Brain pericyte (primary cell): Measurements from ENCODE around the gene SHC2.
"Not testable (repeated sequence)": the region's sequence is repeated elsewhere in the genome, so short reads cannot be mapped to it uniquely, and the experiment has no call there.

ENCODE experiments used
- DNase-seq: peaks from one replicate; pipeline ENCODE4 v3.0.0-alpha.2; 2012; ENCODE audit warnings: low read depth, low spot score

Gene SHC2

DNA sequence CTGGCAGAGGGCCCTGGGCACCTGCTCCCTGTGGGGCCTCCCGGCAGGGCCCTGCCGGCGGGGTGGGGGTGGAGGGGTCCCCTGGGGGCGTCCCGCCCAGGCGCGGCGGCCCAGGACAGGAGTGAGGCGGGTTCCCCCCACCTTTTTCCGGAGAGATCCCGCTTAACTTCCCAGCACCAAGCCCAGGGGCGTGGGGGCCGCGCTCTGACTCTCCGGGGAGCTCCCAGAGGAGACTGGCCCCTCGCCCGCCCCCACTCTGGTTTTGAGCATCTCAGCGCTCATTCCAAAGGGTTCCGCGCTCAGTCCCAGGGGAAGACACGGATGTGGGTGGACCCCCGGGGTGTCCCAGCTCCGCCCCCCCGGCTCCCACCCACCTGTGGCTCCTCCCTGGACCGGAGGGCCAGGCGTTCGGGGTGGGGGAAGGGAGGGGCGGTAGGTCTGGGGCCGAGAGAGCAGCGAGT, 52.4 kb downstream of the SHC2 start:
- no peak for DNase-seq

DNA sequence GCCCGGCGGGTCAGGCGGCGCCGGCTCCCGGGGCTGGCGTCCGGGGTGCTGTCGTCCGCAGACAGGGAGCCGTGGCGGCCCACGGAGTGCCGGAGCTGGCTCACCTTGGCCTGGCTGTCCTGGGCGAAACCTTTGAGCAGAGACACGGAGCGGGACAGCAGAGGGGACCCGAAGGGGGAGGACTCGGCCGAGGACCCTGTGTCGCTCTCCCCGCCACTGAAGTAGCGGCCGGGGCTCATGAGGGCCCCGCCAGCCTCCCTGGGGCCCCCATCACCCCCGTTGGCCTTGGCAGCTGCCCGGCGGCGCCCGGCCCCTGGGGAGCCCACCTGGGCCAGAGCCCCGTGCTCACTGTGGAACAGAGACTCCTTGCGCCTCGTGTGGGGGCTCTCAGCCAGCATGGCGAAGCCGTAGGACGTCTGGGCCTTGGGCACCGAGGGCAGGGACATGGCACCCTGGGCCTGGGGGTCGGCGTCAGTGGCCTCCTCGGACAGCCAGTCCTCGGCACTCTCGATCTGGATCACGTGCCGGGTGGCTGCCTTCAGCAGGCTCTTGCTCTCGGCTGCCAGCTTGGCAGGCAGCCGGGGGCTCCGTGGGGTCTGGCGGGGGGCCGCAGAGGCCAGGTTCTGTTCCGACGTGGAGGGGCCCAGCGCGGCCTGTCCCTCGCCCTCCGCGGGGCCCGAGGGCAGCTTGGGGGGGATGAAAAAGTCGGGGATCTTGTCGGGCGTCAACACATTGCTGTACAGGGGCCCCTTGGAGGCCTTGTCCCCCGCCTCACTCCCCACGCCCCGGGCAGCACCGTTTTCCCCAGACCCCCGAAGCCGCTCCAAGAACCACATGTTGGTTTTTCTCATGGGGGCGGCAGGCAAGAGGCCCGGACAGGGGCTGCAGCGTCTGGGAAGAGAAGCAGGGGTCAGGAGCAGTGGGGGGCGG, 53.1 kb downstream of the SHC2 start:
- no peak for DNase-seq

DNA sequence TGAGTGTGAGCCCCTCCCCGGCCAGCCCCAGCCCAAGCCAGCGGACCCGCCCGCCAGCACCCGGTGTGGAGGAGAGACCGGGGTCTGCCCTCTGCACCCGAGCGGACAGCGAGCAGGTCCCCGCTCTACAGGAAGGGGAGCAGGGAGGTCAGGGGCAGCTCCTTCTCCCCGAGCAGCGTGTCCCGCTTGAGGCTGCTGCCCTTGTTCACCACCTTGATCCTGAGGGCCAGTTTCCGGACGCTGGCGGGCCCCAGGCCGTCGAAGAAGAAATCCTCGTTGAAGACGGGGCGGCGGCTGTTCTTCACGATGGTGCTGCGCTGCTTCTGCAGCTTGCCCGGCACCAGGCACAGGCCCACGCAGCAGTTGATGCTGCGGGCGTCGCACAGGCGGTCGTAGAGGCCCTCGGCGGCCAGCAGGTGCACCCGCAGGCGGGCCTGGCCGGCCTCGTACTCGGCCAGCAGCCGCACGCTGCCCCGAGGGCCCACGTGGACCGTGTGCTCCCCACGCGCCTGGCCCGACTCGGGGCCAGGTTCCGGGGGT, 53.8 kb downstream of the SHC2 start:
- no peak for DNase-seq

DNA sequence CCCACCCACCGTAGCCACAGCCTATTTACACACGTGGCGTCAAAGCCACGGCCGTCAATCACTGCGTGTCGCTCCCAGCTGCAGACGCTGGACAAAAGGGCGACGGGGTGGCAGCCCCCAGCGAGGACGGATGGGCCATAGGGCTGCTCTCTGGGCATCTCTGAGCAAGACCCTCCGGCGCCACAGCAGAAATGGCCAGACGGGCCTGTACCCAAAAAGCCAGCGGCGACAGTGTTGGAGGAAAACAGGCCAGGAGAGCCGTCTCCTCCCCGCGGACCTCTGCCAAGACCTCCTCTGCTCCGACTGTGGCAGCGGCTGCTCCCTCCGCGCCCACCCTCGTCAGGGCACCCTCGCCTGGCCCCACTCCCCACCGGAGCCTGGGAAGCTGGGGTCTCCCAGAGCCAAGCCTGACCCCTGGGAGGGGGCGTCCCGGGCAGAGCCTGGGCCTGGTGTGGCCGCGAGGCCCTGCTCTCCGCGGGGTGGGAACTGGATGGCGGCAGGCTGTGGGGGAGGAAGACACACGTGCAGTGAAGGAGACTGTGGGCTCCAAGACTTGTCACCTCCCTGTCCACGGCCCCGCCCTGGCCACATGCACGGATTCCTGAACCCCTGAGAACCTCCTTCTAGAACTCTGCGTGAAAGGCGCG, 54.6 kb downstream of the SHC2 start:
- no peak for DNase-seq

DNA sequence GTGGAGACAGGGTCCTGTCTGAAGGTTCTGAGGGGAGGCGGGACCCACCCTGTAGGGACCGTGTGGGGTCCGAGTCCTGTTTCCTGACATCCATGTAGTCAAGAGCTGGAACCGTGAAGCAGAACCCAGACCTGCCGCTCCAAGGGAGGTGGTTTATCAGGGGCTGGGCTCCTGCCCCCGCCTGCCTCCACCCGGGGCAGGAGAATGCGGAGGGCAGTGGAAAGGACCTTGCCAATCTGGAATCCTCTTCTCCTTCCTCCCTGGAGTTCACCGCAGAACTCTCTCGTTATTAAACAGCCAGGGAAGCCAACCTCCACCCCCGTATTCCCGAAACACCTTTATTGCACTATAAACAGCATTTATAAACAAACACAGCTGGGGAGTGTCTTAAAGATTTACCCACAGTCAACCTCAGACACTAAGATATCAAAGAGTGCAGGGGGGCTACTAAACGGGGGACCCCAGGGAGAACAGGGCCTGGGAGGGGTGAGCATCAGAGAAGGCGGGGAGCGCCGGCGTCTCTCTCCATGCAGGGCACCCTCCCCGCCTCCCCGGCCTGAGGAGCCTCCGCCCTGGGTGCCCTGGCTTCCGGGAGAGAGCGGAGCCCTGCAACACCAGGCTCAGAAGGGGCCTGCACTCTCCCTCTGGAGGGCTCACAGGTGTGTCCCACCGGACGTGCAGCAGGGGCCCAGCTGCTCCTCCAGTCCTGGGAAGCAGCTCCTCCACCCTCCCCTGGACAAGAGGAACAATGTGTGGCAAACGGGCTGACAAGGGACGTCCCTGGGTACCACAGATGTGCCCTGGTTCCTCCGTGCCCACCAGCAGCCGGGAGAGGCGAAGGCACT, 55.5 kb downstream of the SHC2 start:
- no peak for DNase-seq

DNA sequence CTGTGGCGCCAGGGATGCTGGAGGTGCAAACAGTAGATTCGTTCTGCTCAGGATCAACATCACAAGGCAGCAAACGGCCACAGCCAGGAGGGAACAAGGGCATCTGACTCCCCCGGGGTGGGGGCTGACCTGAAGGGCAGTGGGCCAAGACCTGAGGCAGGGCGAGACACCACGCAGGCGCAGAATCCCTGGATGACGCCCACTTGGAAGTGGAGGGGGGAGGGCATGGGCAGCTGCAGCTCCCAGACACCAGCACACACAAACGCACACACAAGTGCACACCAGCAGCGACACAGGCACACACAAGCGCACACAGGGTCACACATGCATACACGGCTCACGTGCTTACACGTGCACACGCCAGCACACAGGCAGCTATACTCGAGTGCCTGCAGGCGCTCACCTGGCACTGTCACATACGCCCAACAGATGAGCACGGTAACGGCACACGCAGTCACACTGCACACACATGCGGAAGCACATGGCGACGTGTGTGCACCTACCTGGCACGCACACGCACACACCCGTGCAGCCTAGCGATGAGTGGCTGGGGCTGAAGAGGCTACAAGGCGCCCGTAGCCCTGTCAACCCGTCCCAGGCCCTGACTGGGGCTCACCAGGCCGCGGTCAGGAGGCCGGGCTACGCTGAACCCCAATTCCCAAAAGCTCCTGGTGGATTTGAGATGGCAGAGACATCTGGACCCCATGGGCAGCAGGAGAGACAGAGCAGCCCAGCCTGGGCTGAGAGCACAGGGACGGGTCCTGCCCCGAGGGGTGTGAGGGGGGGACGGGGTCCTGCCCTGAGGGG, 57.4 kb downstream of the SHC2 start:
- no peak for DNase-seq

DNA sequence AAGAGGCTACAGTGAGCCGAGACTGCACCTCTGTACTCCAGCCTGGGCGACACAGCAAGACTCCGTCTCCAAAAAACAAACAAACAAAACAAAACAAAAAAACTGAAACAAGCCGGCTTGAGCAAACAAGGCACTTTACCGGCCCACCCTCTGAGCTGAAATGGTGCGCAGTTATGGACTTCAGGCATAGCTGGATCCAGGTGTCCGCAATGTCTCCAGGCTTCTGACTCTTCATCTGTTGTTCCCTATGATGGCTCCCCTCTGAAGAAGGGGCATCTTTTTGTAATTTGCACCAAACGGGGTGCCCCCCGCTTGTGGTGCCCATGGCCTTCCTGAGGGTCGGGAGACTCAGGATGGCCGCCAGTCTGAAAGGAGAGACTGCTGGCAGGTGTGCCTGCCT, 58.0 kb downstream of the SHC2 start:
- no peak for DNase-seq

DNA sequence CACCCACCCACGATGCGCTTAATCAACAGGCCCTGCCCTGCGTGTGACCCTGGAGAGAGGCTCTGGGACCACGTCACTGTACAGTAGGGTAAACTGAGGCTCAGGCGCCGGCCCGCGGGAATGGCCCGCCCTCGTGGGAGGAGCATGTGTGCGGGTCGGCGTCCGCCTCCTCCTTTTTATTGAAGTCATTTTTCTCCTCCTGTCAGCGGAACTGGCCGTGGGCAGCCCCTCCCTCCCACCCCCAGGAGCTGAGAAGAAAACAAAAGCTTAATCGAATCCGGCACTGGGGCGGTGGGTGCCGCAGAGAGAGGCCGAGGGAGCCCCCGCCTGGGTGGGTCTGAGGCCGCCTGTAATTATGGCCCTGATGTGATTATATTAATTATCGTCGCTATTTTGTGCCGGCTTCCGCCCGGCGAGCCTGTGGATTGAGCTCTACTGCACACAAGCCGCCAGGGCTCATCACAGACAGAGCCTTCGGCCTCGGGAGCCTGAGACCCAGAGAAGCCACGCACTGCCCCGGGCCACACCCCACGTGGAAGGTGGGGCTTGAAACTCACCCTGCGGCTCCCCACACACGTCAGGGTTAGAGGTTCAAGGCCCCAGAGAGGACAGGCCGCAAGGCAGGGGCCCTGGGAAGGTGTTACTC, 58.8 kb downstream of the SHC2 start:
- DNase-seq, result no peak

DNA sequence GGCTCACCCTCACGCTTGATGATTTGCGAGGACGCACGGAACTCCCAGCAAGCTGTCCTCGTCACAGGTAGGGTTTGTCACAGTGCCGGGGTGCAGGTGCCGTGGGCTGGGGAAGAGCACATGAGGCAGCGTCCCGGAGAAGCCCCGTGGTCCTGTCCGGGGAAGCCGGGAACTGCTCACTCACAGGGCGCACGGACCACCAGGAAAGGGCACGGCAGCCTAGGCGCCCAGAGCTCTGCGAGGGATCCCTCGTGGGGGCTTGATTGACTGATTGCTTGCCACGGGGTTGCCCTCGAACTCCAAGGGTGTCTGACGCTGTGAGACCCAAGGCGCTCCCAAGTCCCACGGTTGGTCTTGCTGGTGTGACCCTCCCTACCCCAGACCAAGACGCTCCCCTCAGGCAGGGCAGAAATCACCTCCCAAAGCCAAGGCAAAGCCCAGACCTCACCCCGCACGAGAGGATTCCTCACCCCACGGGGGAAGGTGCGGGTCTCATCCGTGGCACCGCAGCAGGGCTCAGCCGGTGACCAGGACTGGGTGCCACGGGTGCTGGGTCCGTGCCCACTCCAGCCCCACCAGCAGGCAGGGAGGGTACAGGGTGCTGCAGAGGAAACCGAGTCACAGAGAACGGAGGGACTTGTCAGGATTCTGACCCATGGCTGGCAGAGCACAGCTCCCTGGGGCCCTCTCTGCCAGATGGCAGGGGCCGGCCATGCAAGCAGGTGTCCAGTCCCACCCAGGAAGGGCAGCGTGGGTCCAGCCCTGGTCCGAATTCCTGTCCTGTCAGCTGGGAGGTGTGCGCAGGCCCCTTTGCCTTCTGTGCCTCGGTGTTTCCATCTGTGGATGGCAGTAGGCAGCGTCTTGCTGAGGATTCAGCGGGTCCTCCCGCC, 59.6 kb downstream of the SHC2 start:
- DNase-seq, result no peak

DNA sequence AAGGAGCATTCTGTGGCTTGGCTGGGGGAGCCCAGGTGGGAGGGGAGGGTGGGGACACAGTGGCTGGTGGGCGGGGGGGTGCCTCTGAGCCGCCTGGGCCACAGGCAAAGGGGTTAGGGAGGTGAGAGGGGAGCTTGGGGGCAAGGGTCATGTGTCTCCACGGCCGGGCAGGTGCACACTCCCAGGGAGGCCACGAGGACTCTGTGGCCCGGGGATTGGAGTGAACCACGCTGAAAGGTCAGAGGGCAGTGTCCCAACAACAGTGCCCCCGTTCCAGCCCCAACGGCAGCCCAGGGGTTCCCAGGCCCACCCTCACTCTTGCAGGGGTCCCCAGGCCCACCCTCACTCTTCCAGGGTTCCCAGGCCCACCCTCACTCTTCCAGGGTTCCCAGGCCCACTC, 61.5 kb downstream of the SHC2 start:
- no peak for DNase-seq

DNA sequence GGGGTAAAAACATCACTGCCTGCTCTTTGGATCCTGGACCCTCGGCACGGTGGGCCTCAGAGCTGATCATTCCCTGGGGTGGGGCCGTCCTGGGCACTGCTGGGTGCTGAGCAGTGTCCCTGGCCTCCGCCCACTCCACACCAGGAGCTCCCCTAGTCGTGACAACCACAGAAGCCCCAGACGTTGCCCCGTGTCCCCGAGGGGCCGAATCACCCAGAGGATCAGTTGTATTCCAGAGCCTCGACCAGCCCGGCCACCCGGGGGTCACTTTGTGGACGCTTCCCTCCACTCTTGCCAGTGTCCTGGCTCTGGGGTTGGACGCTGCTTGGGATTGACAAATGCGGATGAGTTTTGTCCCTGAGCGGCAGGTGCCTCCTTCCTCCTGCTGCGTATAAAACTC, 62.1 kb downstream of the SHC2 start:
- no peak for DNase-seq

DNA sequence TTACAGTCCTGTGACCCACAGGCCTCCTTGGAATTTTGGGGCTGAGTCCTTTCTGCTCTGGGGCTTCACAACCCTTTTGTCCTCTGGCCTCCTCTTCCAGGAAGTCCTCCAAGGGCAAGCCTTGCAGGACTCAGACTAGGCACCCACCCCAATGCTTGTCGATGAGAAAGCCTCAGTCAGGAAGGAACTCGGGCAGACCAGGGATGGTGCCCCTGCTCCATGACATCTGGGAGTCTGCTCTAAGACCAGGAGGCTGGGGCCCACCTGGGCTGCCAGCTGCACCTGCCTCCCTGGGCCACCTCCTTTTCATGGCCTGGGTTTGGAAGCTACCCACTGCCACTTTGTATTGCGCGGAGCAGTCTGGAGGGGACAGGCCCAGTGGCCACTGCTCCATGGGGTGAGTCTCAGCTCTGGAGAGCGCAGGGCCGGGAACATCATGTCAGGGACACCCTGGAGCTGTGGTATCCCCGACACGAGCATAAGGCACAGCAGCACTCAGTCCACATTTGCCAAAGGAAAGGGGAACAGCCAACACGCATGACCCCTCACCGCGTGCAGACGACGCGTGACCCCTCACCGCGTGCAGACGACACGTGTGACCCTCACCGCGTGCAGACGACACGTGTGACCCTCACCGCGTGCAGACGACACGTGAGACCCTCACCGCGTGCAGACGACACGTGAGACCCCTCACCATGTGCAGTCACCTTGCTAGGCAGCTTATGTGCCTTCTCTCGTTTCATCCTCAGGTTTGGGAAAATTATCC, 62.7 kb downstream of the SHC2 start:
- DNase-seq, result no peak

DNA sequence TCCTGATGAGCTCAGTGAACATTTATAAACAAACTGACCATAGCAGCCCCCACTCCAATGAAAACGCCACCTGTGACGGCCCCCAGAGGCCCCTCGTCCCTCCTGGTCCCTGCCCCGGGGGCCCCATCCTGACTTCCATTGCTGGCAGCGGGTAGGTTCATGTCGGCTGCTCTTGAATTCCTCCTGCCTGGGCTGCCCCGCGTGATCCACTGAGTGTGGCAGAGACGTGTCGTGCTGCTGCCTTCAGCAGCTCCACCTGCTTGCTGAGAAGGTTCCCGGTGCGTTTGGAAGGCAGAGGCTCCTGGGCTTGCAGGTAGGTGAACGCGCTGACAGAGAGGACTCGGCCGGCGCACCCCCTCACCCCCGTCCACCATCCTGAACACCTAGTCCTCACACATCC, 63.5 kb downstream of the SHC2 start:
- DNase-seq, result no peak

DNA sequence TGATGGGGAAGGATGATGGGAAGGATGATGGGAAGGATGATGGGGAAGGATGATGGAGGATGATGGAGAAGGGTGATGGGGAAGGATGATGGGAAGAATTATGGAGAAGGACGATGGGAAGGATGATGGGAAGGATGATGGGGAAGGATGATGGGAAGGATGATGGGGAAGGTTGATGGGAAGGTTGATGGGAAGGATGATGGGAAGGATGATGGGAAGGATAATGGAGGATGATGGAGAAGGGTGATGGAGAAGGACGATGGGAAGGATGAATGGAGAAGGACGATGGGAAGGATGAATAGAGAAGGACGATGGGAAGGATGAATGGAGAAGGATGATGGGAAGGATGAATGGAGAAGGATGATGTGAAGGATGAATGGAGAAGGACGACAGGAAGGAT, 65.4 kb downstream of the SHC2 start:
- no peak for DNase-seq

DNA sequence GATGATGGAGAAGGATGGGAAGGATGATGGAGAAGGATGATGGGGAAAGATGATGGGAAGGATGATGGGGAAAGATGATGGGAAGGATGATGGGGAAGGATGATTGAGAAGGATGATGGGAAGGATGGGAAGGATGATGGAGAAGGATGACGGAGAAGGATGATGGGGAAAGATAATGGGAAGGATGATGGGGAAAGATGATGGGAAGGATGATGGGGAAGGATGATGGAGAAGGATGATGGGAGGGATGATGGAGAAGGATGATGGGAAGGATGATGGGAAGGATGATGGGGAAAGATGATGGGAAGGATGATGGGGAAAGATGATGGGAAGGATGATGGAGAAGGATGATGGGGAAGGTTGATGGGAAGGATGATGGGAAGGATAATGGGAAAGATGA, 66.0 kb downstream of the SHC2 start:
- DNase-seq, result not testable (repeated sequence)

DNA sequence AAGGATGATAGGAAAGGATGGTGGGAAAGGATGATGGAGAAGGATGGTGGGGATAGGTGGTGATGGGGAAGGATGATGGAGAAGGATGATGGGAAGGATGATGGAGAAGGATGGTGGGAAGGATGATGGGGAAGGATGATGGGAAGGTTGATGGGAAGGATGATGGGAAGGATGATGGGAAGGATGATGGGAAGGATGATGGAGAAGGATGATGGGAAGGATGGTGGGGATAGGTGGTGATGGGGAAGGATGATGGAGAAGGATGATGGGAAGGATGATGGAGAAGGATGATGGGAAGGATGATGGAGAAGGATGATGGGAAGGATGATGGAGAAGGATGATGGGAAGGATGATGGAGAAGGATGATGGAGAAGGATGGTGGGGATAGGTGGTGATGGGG, 67.3 kb downstream of the SHC2 start:
- not testable (repeated sequence) for DNase-seq

DNA sequence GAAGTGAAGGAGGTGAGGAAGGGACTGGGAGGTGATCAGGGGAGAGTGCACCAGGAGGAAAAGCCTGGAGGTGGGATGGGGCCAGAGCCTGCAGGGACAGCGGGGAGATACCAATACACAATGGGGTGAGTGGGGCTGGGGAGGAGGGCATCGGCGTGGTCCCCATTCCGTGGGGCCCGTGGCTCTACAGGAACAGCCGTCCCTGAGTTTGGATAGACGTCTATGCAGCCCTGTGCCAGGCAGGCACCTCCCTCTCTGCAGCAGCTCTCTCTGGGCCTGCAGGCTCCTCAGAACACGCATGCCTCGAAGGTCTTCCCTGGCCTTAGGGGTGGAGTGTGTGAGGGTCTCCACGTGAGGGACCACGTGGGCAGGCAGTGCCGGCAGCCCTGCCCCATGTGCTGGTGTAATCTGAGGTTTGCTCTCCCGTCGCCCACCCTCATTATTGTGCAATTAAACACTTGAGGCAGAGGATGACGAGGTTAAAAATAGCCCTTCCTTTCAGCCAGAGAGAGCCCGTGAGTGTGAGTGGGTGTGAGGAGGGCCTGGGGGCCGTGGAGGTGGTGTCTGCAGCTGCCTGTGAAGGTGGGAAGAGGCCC, 68.4 kb downstream of the SHC2 start:
- no peak for DNase-seq

DNA sequence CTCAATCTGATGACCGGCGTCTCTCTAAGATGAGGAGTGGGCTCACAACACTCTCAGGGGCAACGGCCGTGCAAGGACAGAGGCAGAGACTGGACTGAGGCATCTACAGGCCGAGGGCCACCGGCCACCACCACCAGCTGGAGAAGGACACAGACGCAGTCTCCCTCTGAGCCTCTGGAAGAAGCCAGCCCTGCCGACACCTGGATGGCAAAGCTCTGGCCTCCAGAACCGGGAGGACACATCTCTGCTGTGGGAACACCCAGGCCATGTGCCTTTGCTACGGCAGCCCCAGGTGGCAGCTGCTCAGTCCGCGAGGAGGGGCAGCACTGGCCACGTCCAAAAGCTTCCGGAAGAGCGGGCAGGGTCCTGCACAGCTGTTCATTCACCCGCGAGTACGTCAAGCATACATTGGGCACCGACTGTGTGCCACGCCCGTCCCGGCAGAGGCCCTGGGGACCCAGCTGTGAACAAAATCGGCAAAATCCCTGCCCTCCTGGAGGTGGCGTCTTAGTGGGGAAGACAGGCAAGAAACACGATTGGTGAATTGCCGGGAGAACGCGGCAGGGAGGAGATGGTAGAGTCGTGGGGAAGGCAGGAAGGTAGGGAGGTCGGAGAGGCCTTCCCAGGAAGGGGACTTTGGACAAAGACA, 69.0 kb downstream of the SHC2 start:
- no peak for DNase-seq
